H9 (cell line): ENCODE data around the gene NSUN2. TPM values are rescaled to one million over a fixed set of nuclear protein-coding genes. Genes with fewer than 3 reads are reported as not detected.

Experiments
- DNase-seq: peaks from one replicate; pipeline ENCODE4 v3.0.0-alpha.2; 2017
- H2AFZ ChIP-seq: one replicate; pipeline ENCODE4 v1.6.1; 2013; ENCODE audit warnings: mild to moderate bottlenecking, low read length, control low read depth, moderate library complexity
- H2AK5ac ChIP-seq: 2 replicates; pipeline ENCODE4 v1.6.1; 2013; ENCODE audit warnings: low read length, control low read depth, mixed read lengths; ENCODE audit not compliant: insufficient read length
- H2BK120ac ChIP-seq: one replicate; pipeline ENCODE4 v1.6.1; 2013; ENCODE audit warnings: low read depth, mild to moderate bottlenecking, low read length, control low read depth, inconsistent platforms; ENCODE audit not compliant: poor library complexity, severe bottlenecking
- H2BK12ac ChIP-seq: 2 replicates; pipeline ENCODE4 v1.6.1; 2013; ENCODE audit warnings: low read length, control low read depth, mixed read lengths, low read depth; ENCODE audit not compliant: insufficient read length
- H2BK15ac ChIP-seq: 2 replicates; pipeline ENCODE4 v1.6.1; 2013; ENCODE audit warnings: low read depth, low read length, control low read depth
- H2BK20ac ChIP-seq: one replicate; pipeline ENCODE4 v1.6.1; 2013; ENCODE audit warnings: low read depth, mild to moderate bottlenecking, low read length, control low read depth, inconsistent platforms; ENCODE audit not compliant: poor library complexity, severe bottlenecking
- H2BK5ac ChIP-seq: 2 replicates; pipeline ENCODE4 v1.6.1; 2013; ENCODE audit warnings: low read length, control low read depth, mixed read lengths; ENCODE audit not compliant: insufficient read length
- H3K14ac ChIP-seq: 2 replicates; pipeline ENCODE4 v1.6.1; 2013; ENCODE audit warnings: low read length, control low read depth; ENCODE audit not compliant: insufficient read depth
- H3K18ac ChIP-seq: 2 replicates; pipeline ENCODE4 v1.6.1; 2013; ENCODE audit warnings: low read depth, mild to moderate bottlenecking, mixed read lengths, low read length, control low read depth; ENCODE audit not compliant: insufficient read length
- H3K23ac ChIP-seq: 2 replicates; pipeline ENCODE4 v1.6.1; 2013; ENCODE audit warnings: low read length, control low read depth, mixed read lengths, low read depth; ENCODE audit not compliant: insufficient read length
- H3K23me2 ChIP-seq: 2 replicates; pipeline ENCODE4 v1.6.1; 2013; ENCODE audit warnings: low read depth, mild to moderate bottlenecking, mixed read lengths, low read length, control low read depth; ENCODE audit not compliant: insufficient read length, poor library complexity, severe bottlenecking
- H3K27ac ChIP-seq: 2 replicates; pipeline ENCODE4 v1.5.1; 2013; ENCODE audit warnings: low read length, control low read depth, mixed read lengths, low read depth; ENCODE audit not compliant: insufficient read length
- H3K27me3 ChIP-seq: 2 replicates; pipeline ENCODE4 v1.6.1; 2013; ENCODE audit warnings: low read length, control low read depth, inconsistent platforms; ENCODE audit not compliant: insufficient read depth
- H3K4ac ChIP-seq: 2 replicates; pipeline ENCODE4 v1.6.1; 2013; ENCODE audit warnings: low read depth, mild to moderate bottlenecking, control low read depth, inconsistent platforms, low read length, moderate library complexity
- H3K4me1 ChIP-seq: 2 replicates; pipeline ENCODE4 v1.6.1; 2013; ENCODE audit warnings: low read length, control low read depth, inconsistent platforms; ENCODE audit not compliant: insufficient read depth
- H3K4me2 ChIP-seq: 2 replicates; pipeline ENCODE4 v1.6.1; 2013; ENCODE audit warnings: low read length, control low read depth, mixed read lengths; ENCODE audit not compliant: insufficient read length, insufficient read depth
- H3K56ac ChIP-seq: 2 replicates; pipeline ENCODE4 v1.6.1; 2013; ENCODE audit warnings: low read depth, mild to moderate bottlenecking, mixed read lengths, low read length, control low read depth; ENCODE audit not compliant: insufficient read length
- H3K79me1 ChIP-seq: 2 replicates; pipeline ENCODE4 v1.6.1; 2013; ENCODE audit warnings: low read depth, mild to moderate bottlenecking, moderate library complexity, low read length, control low read depth, inconsistent platforms; ENCODE audit not compliant: insufficient read depth, poor library complexity, severe bottlenecking
- H3K79me2 ChIP-seq: 2 replicates; pipeline ENCODE4 v1.6.1; 2013; ENCODE audit warnings: low read length, control low read depth, inconsistent platforms; ENCODE audit not compliant: insufficient read depth
- H3K9ac ChIP-seq: 2 replicates; pipeline ENCODE4 v1.6.1; 2013; ENCODE audit warnings: low read length, control low read depth, mixed read lengths; ENCODE audit not compliant: insufficient read length; ENCODE audit errors: extremely low read depth
- H3K9me3 ChIP-seq: one replicate; pipeline ENCODE4 v1.6.1; 2013; ENCODE audit warnings: low read depth, low read length, inconsistent platforms; ENCODE audit not compliant: control insufficient read depth
- H3T11ph ChIP-seq: one replicate; pipeline ENCODE4 v1.6.1; 2013; ENCODE audit warnings: mild to moderate bottlenecking, low read length, control low read depth, inconsistent platforms
- H4K20me1 ChIP-seq: one replicate; pipeline ENCODE4 v1.6.1; 2013; ENCODE audit not compliant: control insufficient read depth, insufficient read length, insufficient read depth
- H4K5ac ChIP-seq: 2 replicates; pipeline ENCODE4 v1.6.1; 2013; ENCODE audit warnings: low read depth, mild to moderate bottlenecking, mixed read lengths, low read length, control low read depth; ENCODE audit not compliant: insufficient read length
- H4K8ac ChIP-seq: replicated peaks from 2 replicates; pipeline ENCODE4 v1.6.1; 2013; ENCODE audit warnings: low read length, control low read depth, mixed read lengths, low read depth; ENCODE audit not compliant: insufficient read length
- H4K91ac ChIP-seq: 2 replicates; pipeline ENCODE4 v1.6.1; 2013; ENCODE audit warnings: low read depth, mild to moderate bottlenecking, moderate library complexity, mixed read lengths, low read length, control low read depth; ENCODE audit not compliant: insufficient read length
- H3K27ac Mint-ChIP-seq, 3 experiments: 2 replicates in 2 of 3; 3 replicates in 1 of 3; pipeline ENCODE4 v1.8.0; 2020 to 2021; ENCODE audit warnings: mixed read lengths in 3 of 3, mild to moderate bottlenecking in 1 of 3, moderate library complexity in 1 of 3
- H3K27me3 Mint-ChIP-seq: 2 replicates; pipeline ENCODE4 v1.8.0; 2021; ENCODE audit warnings: low read depth, mild to moderate bottlenecking, moderate library complexity, mixed read lengths
- H3K36me3 Mint-ChIP-seq, 3 experiments: 2 replicates in 2 of 3; 3 replicates in 1 of 3; pipeline ENCODE4 v1.8.0; 2020 to 2021; ENCODE audit warnings: low read depth in 3 of 3, mixed read lengths in 3 of 3; ENCODE audit not compliant: insufficient read depth in 1 of 3
- H3K4me1 Mint-ChIP-seq, 2 experiments: 2 replicates each; pipeline ENCODE4 v1.8.0; 2020; ENCODE audit warnings: mixed read lengths in 2 of 2
- H3K4me3 Mint-ChIP-seq, 2 experiments: 2 replicates in 1 of 2; 3 replicates in 1 of 2; pipeline ENCODE4 v1.8.0; 2020 to 2021; ENCODE audit warnings: mild to moderate bottlenecking in 2 of 2, mixed read lengths in 2 of 2, moderate library complexity in 1 of 2
- H3K9me3 Mint-ChIP-seq, 2 experiments: 2 replicates in 1 of 2; 3 replicates in 1 of 2; pipeline ENCODE4 v1.8.0; 2020; ENCODE audit warnings: mild to moderate bottlenecking in 2 of 2, mixed read lengths in 2 of 2, moderate library complexity in 1 of 2
- CTCF ChIP-seq: fragments of 200-600 bp; sonication (generic); conservative IDR thresholded peaks from 3 replicates; pipeline ENCODE4 v1.8.0; 2021; ENCODE audit warnings: antibody characterized with exemption, mild to moderate bottlenecking
- WGBS: extraction: QIAGEN DNeasy Blood & Tissue Kit; methylation state at CpG from one replicate; pipeline ENCODE4 v1.1.7; 2013; ENCODE audit warnings: missing lambda C conversion rate, low lambda C conversion rate, mixed read lengths; ENCODE audit not compliant: insufficient read length; ENCODE audit errors: extremely low coverage; 5-methylcytosine and 5-hydroxymethylcytosine counted together
- total RNA-seq: library from RNA; stranded (reverse); gene quantifications from 2 replicates; pipeline ENCODE4 v1.2.1, GENCODE V29; 2021

The NSUN2 gene
- total RNA-seq, 1 experiment from 2014 or later = 115 TPM

GRCh38 chr5:6590581-6590980, 42.3 kb downstream of the NSUN2 start:
- H2BK12ac ChIP-seq = no peak overlapping the region
- H3T11ph ChIP-seq = no peak overlapping the region
- peak overlapping the region in 1 of 3 experiments; percentile 22; a peak in 1 of 7 replicates for H3K27ac Mint-ChIP-seq
- H3K18ac ChIP-seq = no peak overlapping the region
- H4K20me1 ChIP-seq = no peaks in the 10 kb centered on the region
- no peaks in the 10 kb centered on the region for H3K36me3 Mint-ChIP-seq
- no CpG with 5 or more reads among the region's 2 CpGs for WGBS
- no peak overlapping the region for H2BK20ac ChIP-seq
- no peak overlapping the region for H3K9ac ChIP-seq
- no peak overlapping the region for H3K56ac ChIP-seq
- no peak overlapping the region for H2BK120ac ChIP-seq
- no peak overlapping the region for H3K27ac ChIP-seq
- no peak overlapping the region for H3K4me3 Mint-ChIP-seq
- no peak overlapping the region for H4K8ac ChIP-seq
- H3K23ac ChIP-seq = no peak overlapping the region
- no peak overlapping the region for H2AFZ ChIP-seq
- H3K14ac ChIP-seq = no peak overlapping the region
- H3K23me2 ChIP-seq = no peaks in the 10 kb centered on the region
- no peak overlapping the region for H4K91ac ChIP-seq
- no peaks in the 10 kb centered on the region for H3K79me1 ChIP-seq
- no peaks in the 10 kb centered on the region for H3K9me3 Mint-ChIP-seq
- no peak overlapping the region for H4K5ac ChIP-seq
- H3K4me1 Mint-ChIP-seq = 0 out of 4 replicates have a peak, but pooled peaks cover 0 to under 1% of the 10 kb centered on the region in 2 experiments
- no peak overlapping the region for H3K4me2 ChIP-seq
- peaks cover 20% of the 10 kb centered on the region for H3K27me3 Mint-ChIP-seq
- no peaks in the 10 kb centered on the region for H3K27me3 ChIP-seq
- H2BK15ac ChIP-seq = no peak overlapping the region
- H3K79me2 ChIP-seq = no peaks in the 10 kb centered on the region
- no peak overlapping the region for H3K4ac ChIP-seq
- H3K4me1 ChIP-seq = no peaks in the 10 kb centered on the region
- no peaks in the 10 kb centered on the region for H3K9me3 ChIP-seq
- H2BK5ac ChIP-seq = no peak overlapping the region
- TF ChIP-seq CTCF = no peak
- H2AK5ac ChIP-seq = no peak overlapping the region
- DNase-seq = no peak
